Upper lobe of left lung (tissue), 4 donors: ENCODE data around the gene RASAL1.

ENCODE experiments used
- EP300 ChIP-seq, 4 donors: sonication (generic); formaldehyde crosslinking; IDR thresholded peaks; one replicate each; pipeline ENCODE4 v1.5.1; 2017; ENCODE audit warnings: antibody characterized with exemption in 4 of 4, control low read depth in 2 of 4
- TF ChIP-seq, protein P1 (sequence below), 6 experiments: fragments of 450-650 bp in 4 of 6; fragments of 200-600 bp in 2 of 6; sonication (generic) in 2 of 6; IDR thresholded peaks; one replicate each; pipeline ENCODE4 v1.5.1; 2016 to 2019; ENCODE audit warnings: antibody characterized with exemption in 6 of 6

DNA sequence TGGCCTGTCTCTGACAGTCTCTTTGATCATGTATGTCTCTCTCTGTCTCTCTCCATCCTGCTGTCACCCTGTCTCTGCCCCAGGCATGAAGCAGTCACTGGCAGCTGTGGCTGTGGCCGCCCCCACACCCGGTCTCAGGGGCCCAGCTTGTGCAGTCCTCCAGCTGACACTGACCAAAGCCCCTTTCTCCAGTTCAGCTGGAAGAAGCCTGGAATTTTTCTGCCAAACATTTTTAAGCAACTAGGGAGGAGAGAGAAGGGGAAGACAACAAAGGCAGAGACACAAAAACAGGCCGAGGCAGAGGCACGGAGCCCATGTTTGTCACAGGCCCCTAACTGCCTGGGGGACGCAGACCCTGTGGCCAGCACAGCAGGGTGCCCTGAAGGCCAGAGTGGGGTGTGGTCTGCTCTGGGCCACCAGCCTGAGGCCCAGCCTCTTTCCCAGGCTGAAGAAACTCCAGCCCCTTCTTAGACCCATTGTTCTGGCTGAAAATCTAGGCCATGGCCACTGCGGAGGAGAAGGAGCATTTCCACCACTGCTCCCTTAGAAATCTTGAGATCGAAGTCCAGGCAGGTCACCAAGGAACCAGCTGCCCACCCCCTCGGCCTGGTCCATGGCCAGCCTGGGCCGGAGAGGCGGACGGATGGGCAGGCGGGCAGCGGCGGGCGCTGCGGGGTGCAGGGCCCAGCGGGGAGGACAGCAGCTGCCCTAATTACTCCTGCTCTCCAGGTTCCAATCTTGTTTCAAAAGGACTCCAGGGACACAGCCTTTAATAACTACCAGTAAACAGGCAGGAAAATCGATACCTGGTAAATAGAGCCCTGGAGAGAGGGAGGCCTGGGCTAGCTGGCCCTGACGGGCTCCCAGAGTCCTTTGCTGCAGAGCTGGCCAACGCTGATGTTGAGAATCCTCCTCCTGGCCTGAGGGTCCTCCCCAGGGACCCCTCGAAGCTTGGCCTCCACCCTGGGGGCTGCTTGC is 64.1 kb downstream of the RASAL1 start:
- TF ChIP-seq, protein P1, sequence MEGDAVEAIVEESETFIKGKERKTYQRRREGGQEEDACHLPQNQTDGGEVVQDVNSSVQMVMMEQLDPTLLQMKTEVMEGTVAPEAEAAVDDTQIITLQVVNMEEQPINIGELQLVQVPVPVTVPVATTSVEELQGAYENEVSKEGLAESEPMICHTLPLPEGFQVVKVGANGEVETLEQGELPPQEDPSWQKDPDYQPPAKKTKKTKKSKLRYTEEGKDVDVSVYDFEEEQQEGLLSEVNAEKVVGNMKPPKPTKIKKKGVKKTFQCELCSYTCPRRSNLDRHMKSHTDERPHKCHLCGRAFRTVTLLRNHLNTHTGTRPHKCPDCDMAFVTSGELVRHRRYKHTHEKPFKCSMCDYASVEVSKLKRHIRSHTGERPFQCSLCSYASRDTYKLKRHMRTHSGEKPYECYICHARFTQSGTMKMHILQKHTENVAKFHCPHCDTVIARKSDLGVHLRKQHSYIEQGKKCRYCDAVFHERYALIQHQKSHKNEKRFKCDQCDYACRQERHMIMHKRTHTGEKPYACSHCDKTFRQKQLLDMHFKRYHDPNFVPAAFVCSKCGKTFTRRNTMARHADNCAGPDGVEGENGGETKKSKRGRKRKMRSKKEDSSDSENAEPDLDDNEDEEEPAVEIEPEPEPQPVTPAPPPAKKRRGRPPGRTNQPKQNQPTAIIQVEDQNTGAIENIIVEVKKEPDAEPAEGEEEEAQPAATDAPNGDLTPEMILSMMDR (IDR thresholded peaks at IDR 0.05): no peak
- no peak for TF ChIP-seq EP300 (IDR thresholded peaks at IDR 0.05)
